ENCODE measurements around the gene MBD3.

MBD3 gene

GRCh38 chr19:1554968-1555367 is 37.7 kb downstream of the MBD3 start:
- Histone ChIP-seq H3F3A (ENCODE audit: insufficient read depth, low read length) (no peaks in the 10 kb centered on the region), H4K20me1 (ENCODE audit: insufficient read depth, low read length) (no peaks in the 10 kb centered on the region), H3K9me3 (ENCODE audit: low read length) (no peaks in the 10 kb centered on the region), H3K27ac (ENCODE audit: low read depth, low read length, poor library complexity, severe bottlenecking) (no peak overlapping the region), H3K4me3 (ENCODE audit: low read depth, low read length, poor library complexity, severe bottlenecking) (no peak overlapping the region), H3K4me1 (ENCODE audit: insufficient read depth, low read length, severe bottlenecking) (peaks cover 6% of the 10 kb centered on the region), H3K9me2 (ENCODE audit: low read depth, low read length) (no peaks in the 10 kb centered on the region), H3K4me2 (ENCODE audit: low read length) (no peak overlapping the region), H3K36me3 (ENCODE audit: insufficient read depth, low read length) (no peaks in the 10 kb centered on the region; the same call in 1 of the 2 replicates), H3K9ac (ENCODE audit: low read length) (no peak overlapping the region), H3K27me3 (ENCODE audit: insufficient read depth, low read length) (no peaks in the 10 kb centered on the region), H2AFZ (ENCODE audit: low read length) (no peak overlapping the region), H3K79me2 (ENCODE audit: insufficient read depth, low read length) (no peaks in the 10 kb centered on the region)
- TF ChIP-seq EZH2 (IDR thresholded peaks at IDR 0.05; ENCODE audit: borderline replicate concordance, low read length) = no peak
- TF ChIP-seq, protein P1, sequence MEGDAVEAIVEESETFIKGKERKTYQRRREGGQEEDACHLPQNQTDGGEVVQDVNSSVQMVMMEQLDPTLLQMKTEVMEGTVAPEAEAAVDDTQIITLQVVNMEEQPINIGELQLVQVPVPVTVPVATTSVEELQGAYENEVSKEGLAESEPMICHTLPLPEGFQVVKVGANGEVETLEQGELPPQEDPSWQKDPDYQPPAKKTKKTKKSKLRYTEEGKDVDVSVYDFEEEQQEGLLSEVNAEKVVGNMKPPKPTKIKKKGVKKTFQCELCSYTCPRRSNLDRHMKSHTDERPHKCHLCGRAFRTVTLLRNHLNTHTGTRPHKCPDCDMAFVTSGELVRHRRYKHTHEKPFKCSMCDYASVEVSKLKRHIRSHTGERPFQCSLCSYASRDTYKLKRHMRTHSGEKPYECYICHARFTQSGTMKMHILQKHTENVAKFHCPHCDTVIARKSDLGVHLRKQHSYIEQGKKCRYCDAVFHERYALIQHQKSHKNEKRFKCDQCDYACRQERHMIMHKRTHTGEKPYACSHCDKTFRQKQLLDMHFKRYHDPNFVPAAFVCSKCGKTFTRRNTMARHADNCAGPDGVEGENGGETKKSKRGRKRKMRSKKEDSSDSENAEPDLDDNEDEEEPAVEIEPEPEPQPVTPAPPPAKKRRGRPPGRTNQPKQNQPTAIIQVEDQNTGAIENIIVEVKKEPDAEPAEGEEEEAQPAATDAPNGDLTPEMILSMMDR (IDR thresholded peaks at IDR 0.05; ENCODE audit: low read length) = no peak

DNA sequence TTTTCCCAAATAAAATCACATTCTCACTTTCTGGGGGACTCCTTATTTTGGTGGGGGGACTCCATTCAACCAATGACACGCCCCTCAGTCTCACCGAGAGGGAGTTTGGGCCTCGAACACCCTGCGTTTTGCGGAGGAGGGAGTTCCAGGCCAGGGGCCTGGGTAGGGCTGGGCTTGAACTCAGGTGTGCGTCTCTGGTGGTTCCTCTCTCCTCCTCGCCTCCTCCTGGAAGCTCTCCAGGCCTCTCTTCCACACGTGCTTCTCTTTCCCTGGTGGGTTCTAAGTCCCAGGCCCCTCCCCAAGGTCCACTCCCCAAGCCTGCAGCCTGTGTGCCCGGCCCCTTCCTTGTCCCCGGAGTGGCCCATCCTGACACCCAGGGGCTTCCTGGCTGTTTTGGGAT is 39.2 kb downstream of the MBD3 start:
- Histone ChIP-seq H3K79me2 (ENCODE audit: insufficient read depth, low read length) (no peaks in the 10 kb centered on the region), H3K9me2 (ENCODE audit: low read depth, low read length) (no peaks in the 10 kb centered on the region), H3K4me1 (ENCODE audit: insufficient read depth, low read length, severe bottlenecking) (peaks cover 6% of the 10 kb centered on the region), H3K9me3 (ENCODE audit: low read length) (no peaks in the 10 kb centered on the region), H2AFZ (ENCODE audit: low read length) (no peak overlapping the region), H3K9ac (ENCODE audit: low read length) (no peak overlapping the region), H3F3A (ENCODE audit: insufficient read depth, low read length) (no peaks in the 10 kb centered on the region), H3K27ac (ENCODE audit: low read depth, low read length, poor library complexity, severe bottlenecking) (no peak overlapping the region), H3K36me3 (ENCODE audit: insufficient read depth, low read length) (no peaks in the 10 kb centered on the region; the same call in 1 of the 2 replicates), H3K27me3 (ENCODE audit: insufficient read depth, low read length) (no peaks in the 10 kb centered on the region), H4K20me1 (ENCODE audit: insufficient read depth, low read length) (no peaks in the 10 kb centered on the region), H3K4me2 (ENCODE audit: low read length) (no peak overlapping the region), H3K4me3 (ENCODE audit: low read depth, low read length, poor library complexity, severe bottlenecking) (no peak overlapping the region)
- TF ChIP-seq, protein P1 (IDR thresholded peaks at IDR 0.05; ENCODE audit: low read length) = no peak
- TF ChIP-seq EZH2 (IDR thresholded peaks at IDR 0.05; ENCODE audit: borderline replicate concordance, low read length) = no peak

DNA sequence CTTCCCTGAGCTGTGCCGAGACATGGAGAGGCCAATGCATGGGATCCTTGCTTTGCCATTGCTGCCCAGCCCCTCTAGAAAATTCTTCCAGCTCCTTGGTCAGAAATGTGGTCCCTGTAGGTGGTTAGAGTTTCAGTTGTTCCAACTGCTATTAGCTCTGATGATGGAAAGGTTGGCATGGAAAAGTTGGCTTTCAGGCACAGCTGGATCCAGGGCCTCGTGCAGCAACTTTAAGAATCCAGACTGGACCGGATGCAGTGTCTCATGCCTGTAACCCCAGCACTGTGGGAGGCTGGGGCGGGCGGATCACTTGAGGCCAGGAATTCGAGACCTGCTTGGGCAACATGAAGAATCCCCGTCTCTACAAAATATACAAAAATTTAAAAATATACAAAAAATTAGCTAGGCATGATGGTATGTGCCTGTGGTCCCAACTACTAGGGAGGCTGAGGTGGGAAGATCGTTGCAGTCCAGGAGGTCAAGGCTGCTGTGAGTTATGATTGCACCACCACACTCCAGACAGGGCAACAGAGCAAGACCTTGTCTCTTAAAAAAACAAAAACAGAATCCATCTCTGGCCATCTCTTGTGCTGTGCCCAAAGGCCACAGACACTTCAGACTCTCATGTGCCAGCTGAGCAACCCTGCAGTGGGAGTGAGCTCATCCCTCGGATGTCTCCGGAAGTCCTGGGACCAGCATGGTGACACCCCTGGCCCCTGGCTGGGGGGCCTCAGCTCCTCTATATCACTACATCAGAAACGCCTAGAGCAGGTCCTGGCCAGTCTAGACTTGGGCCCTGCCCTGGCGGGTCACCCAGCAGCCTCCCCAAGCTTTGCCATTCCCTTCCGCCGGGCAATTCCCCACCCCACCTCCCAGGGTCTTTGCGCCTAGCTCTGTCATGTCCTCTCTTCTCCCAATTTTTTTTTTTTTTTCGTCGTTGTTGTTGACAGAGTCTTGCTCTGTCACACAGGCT is 41.3 kb downstream of the MBD3 start:
- H3K79me2 ChIP-seq (ENCODE audit: insufficient read depth, low read length) = no peaks in the 10 kb centered on the region
- peaks cover 9% of the 10 kb centered on the region for H3K4me1 ChIP-seq (ENCODE audit: insufficient read depth, low read length, severe bottlenecking)
- H3K9ac ChIP-seq (ENCODE audit: low read length) = no peak overlapping the region
- H3F3A ChIP-seq (ENCODE audit: insufficient read depth, low read length) = no peaks in the 10 kb centered on the region
- no peaks in the 10 kb centered on the region for H4K20me1 ChIP-seq (ENCODE audit: insufficient read depth, low read length)
- H3K4me2 ChIP-seq (ENCODE audit: low read length) = no peak overlapping the region
- H3K4me3 ChIP-seq (ENCODE audit: low read depth, low read length, poor library complexity, severe bottlenecking) = no peak overlapping the region
- H3K9me2 ChIP-seq (ENCODE audit: low read depth, low read length) = no peaks in the 10 kb centered on the region
- no peaks in the 10 kb centered on the region; the same call in 1 of the 2 replicates for H3K36me3 ChIP-seq (ENCODE audit: insufficient read depth, low read length)
- TF ChIP-seq, protein P1 (IDR thresholded peaks at IDR 0.05; ENCODE audit: low read length) = no peak
- no peak for TF ChIP-seq EZH2 (IDR thresholded peaks at IDR 0.05; ENCODE audit: borderline replicate concordance, low read length)
- H3K9me3 ChIP-seq (ENCODE audit: low read length) = no peaks in the 10 kb centered on the region
- H3K27ac ChIP-seq (ENCODE audit: low read depth, low read length, poor library complexity, severe bottlenecking) = no peak overlapping the region
- H3K27me3 ChIP-seq (ENCODE audit: insufficient read depth, low read length) = no peaks in the 10 kb centered on the region
- no peak overlapping the region for H2AFZ ChIP-seq (ENCODE audit: low read length)

All from OCI-LY1 (cell line).